HepG2 (cell line): ENCODE measurements around the gene VPS37D. TPM values are rescaled to one million over a fixed set of nuclear protein-coding genes. Genes with fewer than 3 reads are reported as not detected.

Source experiments
- AKNA ChIP-seq: sonication (generic); formaldehyde crosslinking; IDR thresholded peaks from 2 replicates; pipeline ENCODE4 v1.4.0; 2020; ENCODE audit warnings: missing genetic modification reagents, borderline replicate concordance
- BCL3 ChIP-seq: sonication (generic); formaldehyde crosslinking; IDR thresholded peaks from 2 replicates; pipeline ENCODE4 v1.5.1; 2020; ENCODE audit warnings: mild to moderate bottlenecking, missing genetic modification reagents, moderate library complexity
- FOXC1 ChIP-seq: sonication (generic); formaldehyde crosslinking; IDR thresholded peaks from 2 replicates; pipeline ENCODE4 v1.8.0; 2022; ENCODE audit warnings: mild to moderate bottlenecking, missing genetic modification reagents, borderline replicate concordance
- GPN1 ChIP-seq: sonication (generic); formaldehyde crosslinking; IDR thresholded peaks from 2 replicates; pipeline ENCODE4 v1.5.1; 2020; ENCODE audit warnings: missing genetic modification reagents, borderline replicate concordance
- HNF1B ChIP-seq: sonication (generic); formaldehyde crosslinking; IDR thresholded peaks from 2 replicates; pipeline ENCODE4 v1.5.1; 2020; ENCODE audit warnings: mild to moderate bottlenecking, moderate library complexity, missing genetic modification reagents
- REPIN1 ChIP-seq: sonication (generic); formaldehyde crosslinking; IDR thresholded peaks from 2 replicates; pipeline ENCODE4 v1.8.0; 2022; ENCODE audit warnings: missing genetic modification reagents, low read depth, mild to moderate bottlenecking, borderline replicate concordance
- TBX3 ChIP-seq: fragments of 450-650 bp; IDR thresholded peaks from 2 replicates; pipeline ENCODE4 v1.6.1; 2017; ENCODE audit warnings: antibody characterized with exemption, mild to moderate bottlenecking, inconsistent platforms, borderline replicate concordance
- ZNF142 ChIP-seq: sonication (generic); formaldehyde crosslinking; IDR thresholded peaks from 2 replicates; pipeline ENCODE4 v1.4.0; 2020; ENCODE audit warnings: missing genetic modification reagents
- ZNF770 ChIP-seq: sonication (generic); formaldehyde crosslinking; IDR thresholded peaks from 2 replicates; pipeline ENCODE4 v1.5.0; 2020; ENCODE audit warnings: mild to moderate bottlenecking, missing genetic modification reagents
- ZNF839 ChIP-seq: sonication (generic); formaldehyde crosslinking; IDR thresholded peaks from 2 replicates; pipeline ENCODE4 v1.4.0; 2020; ENCODE audit warnings: missing genetic modification reagents, mild to moderate bottlenecking, borderline replicate concordance
- polyA plus RNA-seq, 8 experiments: library from polyadenylated mRNA; depleted of rRNA in 3 of 8; stranded (reverse) in 7 of 8; unstranded in 1 of 8; fragments of >200 nt; fragmentation: Illumina TruSeq in 4 of 8; extraction: Trizol in 4 of 8; gene quantifications; 2 replicates each; pipeline versions ENCODE4 v1.2.1 to v1.2.3, GENCODE V29; 2011 to 2016; ENCODE audit warnings: low read depth in 4 of 8, missing spikeins in 1 of 8, mixed read lengths in 1 of 8; ENCODE audit not compliant: insufficient read depth in 1 of 8
- total RNA-seq, 5 experiments: library from RNA; depleted of rRNA; stranded (reverse); fragments of >200 nt; fragmentation: Illumina TruSeq; extraction: Trizol; gene quantifications; 2 replicates each; pipeline ENCODE4 v1.2.3, GENCODE V29; 2016; ENCODE audit warnings: low read depth in 1 of 5

VPS37D gene
- total and polyA plus RNA-seq, 2 of the 13 experiments (the other 11 are each of a cell fraction or from before 2014, with no cell fraction given), result 3.8 to 6.3 TPM

- TF ChIP-seq ZNF770 (CRISPR knock-in tag) (peak; percentile 56; the same call in 1 of the 2 replicates), ZNF142 (CRISPR knock-in tag) (no peak), AKNA (CRISPR knock-in tag) (no peak), REPIN1 (no peak), ZNF839 (CRISPR knock-in tag) (no peak), GPN1 (CRISPR knock-in tag) (no peak), FOXC1 (CRISPR knock-in tag) (peak; percentile 2; the same call in 1 of the 2 replicates), HNF1B (CRISPR knock-in tag) (peak; percentile 59; the same call in 1 of the 2 replicates), TBX3 (no peak), BCL3 (CRISPR knock-in tag) (no peak)
Observed at GRCh38 chr7:73624669-73625001, 43.0 kb upstream of the VPS37D start (continued).
